Measurements from ENCODE around the gene LRRTM4.

LRRTM4 gene

GRCh38 chr2:77521931-77522470 lies at the start of gene LRRTM4:
Gene LRRTM4, minus strand, starts transcription at chr2:77522376.
- DNase-seq (ENCODE audit: low read depth in 2 of 2), result no peak

GRCh38 chr2:77571545-77571944 lies 49.4 kb upstream of the LRRTM4 start:
- no peak for DNase-seq (ENCODE audit: low read depth in 2 of 2)

GRCh38 chr2:77567723-77568122 lies 45.5 kb upstream of the LRRTM4 start:
- no peak for DNase-seq (ENCODE audit: low read depth in 2 of 2)

GRCh38 chr2:77566582-77566981 lies 44.4 kb upstream of the LRRTM4 start:
- no peak for DNase-seq (ENCODE audit: low read depth in 2 of 2)

GRCh38 chr2:77566131-77566530 lies 44.0 kb upstream of the LRRTM4 start:
- no peak for DNase-seq (ENCODE audit: low read depth in 2 of 2)

GRCh38 chr2:77552956-77553355 lies 30.8 kb upstream of the LRRTM4 start:
- no peak for DNase-seq (ENCODE audit: low read depth in 2 of 2)

GRCh38 chr2:77538031-77538430 lies 15.9 kb upstream of the LRRTM4 start:
- DNase-seq (ENCODE audit: low read depth in 2 of 2), result no peak

- no peak for DNase-seq (ENCODE audit: low read depth in 2 of 2)
These were observed 712 bp upstream of the LRRTM4 start for GRCh38 chr2:77522888-77523287.

GRCh38 chr2:77521548-77521891 lies 656 bp downstream of the LRRTM4 start:
- DNase-seq (ENCODE audit: low read depth in 2 of 2), result no peak

- no peak for DNase-seq (ENCODE audit: low read depth in 2 of 2)
These were observed 1.3 kb downstream of the LRRTM4 start for GRCh38 chr2:77520641-77521547.

- no peak for DNase-seq (ENCODE audit: low read depth in 2 of 2)
These were observed 2.2 kb downstream of the LRRTM4 start for GRCh38 chr2:77519888-77520506.

- no peak for DNase-seq (ENCODE audit: low read depth in 2 of 2)
These were observed 2.9 kb downstream of the LRRTM4 start for GRCh38 chr2:77519164-77519887.

- no peak for DNase-seq (ENCODE audit: low read depth in 2 of 2)
These were observed 3.9 kb downstream of the LRRTM4 start for GRCh38 chr2:77518311-77518710.

- no peak for DNase-seq (ENCODE audit: low read depth in 2 of 2)
These were observed 9.0 kb downstream of the LRRTM4 start for GRCh38 chr2:77513191-77513590.

GRCh38 chr2:77512507-77512906 lies 9.7 kb downstream of the LRRTM4 start:
- no peak for DNase-seq (ENCODE audit: low read depth in 2 of 2)

GRCh38 chr2:77508511-77508910 lies 13.7 kb downstream of the LRRTM4 start:
- DNase-seq (ENCODE audit: low read depth in 2 of 2), result no peak

- DNase-seq (ENCODE audit: low read depth in 2 of 2), result no peak
These were observed 14.5 kb downstream of the LRRTM4 start for GRCh38 chr2:77507657-77508056.

- no peak for DNase-seq (ENCODE audit: low read depth in 2 of 2)
These were observed 34.0 kb downstream of the LRRTM4 start for GRCh38 chr2:77488141-77488540.

- DNase-seq (ENCODE audit: low read depth in 2 of 2), result no peak
These were observed 34.9 kb downstream of the LRRTM4 start for GRCh38 chr2:77487074-77487803.

- no peak for DNase-seq (ENCODE audit: low read depth in 2 of 2)
These were observed 38.1 kb downstream of the LRRTM4 start for GRCh38 chr2:77484026-77484425.

GRCh38 chr2:77479895-77480294 lies 42.3 kb downstream of the LRRTM4 start:
- DNase-seq (ENCODE audit: low read depth in 2 of 2), result no peak

- no peak for DNase-seq (ENCODE audit: low read depth in 2 of 2)
These were observed 42.8 kb downstream of the LRRTM4 start for GRCh38 chr2:77479395-77479794.
